Activated CD8-positive, alpha-beta memory T cell treated with anti-CD3 and anti-CD28 coated beads, Interleukin-2, amount 10 ng/mL, durations not matched to agents 7 days and 5 days (primary cell): ENCODE data around the gene RNF149. TPM values are rescaled to one million over a fixed set of nuclear protein-coding genes. Genes with fewer than 3 reads are reported as not detected.
"Not testable (repeated sequence)": the region's sequence is repeated elsewhere in the genome, so short reads cannot be mapped to it uniquely, and the experiment has no call there.

Source experiments
- ATAC-seq: fragments of 150-1000 bp; cut with Tn5 transposase; one replicate; pipeline ENCODE4 v1.10.0; 2021; ENCODE audit warnings: moderate library complexity
- CTCF ChIA-PET: fragments of 350-600 bp; sonication (Branson Sonifier 250); formaldehyde crosslinking; loops from one replicate; lab custom pipeline; 2021; ENCODE audit warnings: antibody characterized with exemption; lab: Charles Lee
- DNase-seq: peaks from one replicate; pipeline ENCODE4 v3.0.0-alpha.2; 2020
- H3K27ac Mint-ChIP-seq: one replicate; pipeline ENCODE4 v1.8.0; 2021; ENCODE audit warnings: mild to moderate bottlenecking, mixed read lengths
- H3K27me3 Mint-ChIP-seq: one replicate; pipeline ENCODE4 v1.8.0; 2021; ENCODE audit warnings: mixed read lengths
- H3K36me3 Mint-ChIP-seq: one replicate; pipeline ENCODE4 v1.8.0; 2021; ENCODE audit warnings: mild to moderate bottlenecking, mixed read lengths
- H3K4me1 Mint-ChIP-seq: one replicate; pipeline ENCODE4 v1.8.0; 2021; ENCODE audit warnings: mixed read lengths
- H3K4me3 Mint-ChIP-seq: one replicate; pipeline ENCODE4 v1.8.0; 2021; ENCODE audit warnings: mild to moderate bottlenecking, moderate library complexity, mixed read lengths
- H3K9me3 Mint-ChIP-seq: one replicate; pipeline ENCODE4 v1.8.0; 2022; ENCODE audit warnings: low read depth, mixed read lengths
- total RNA-seq, 2 experiments: library from RNA; stranded (reverse); gene quantifications; one replicate each; pipeline ENCODE4 v1.2.3, GENCODE V29; 2021

The RNF149 gene
- total RNA-seq, 2 experiments from 2014 or later, result 72.3 to 100 TPM

DNA sequence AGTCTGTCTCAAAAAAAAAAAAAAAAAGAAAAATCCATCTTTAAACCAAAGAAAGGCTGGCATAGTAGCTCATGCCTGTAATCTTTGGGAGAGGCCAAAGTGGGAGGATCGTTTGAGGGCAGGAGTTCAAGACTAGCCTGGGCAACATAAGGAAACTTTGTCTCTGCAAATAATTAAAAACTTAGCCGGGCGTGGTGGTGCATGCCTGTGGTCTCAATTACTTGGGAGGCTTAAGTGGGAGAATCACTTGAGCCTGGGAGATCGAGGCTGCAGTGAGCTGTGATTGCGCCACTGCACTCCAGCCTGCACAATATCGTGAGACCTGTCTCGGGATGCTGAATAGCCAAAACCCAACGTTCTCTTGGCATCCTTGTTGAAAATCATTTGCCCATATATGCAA is 49.7 kb downstream of the RNF149 start:
- CTCF ChIA-PET, result interaction anchor here (1.0 to 1.7 kb wide), 2 partner anchors 83 to 128 kb away, joined by 3 to 4 read pairs; partner anchors contain the start of gene CREG2
- no peak for DNase-seq
- peaks cover 53% of the 10 kb centered on the region for H3K4me1 Mint-ChIP-seq
- H3K27ac Mint-ChIP-seq, result peak overlapping the region; percentile 14
- no peaks in the 10 kb centered on the region for H3K9me3 Mint-ChIP-seq
- no peaks in the 10 kb centered on the region for H3K27me3 Mint-ChIP-seq
- peaks cover 48% of the 10 kb centered on the region for H3K36me3 Mint-ChIP-seq
- no peak for ATAC-seq
- no peak overlapping the region for H3K4me3 Mint-ChIP-seq

DNA sequence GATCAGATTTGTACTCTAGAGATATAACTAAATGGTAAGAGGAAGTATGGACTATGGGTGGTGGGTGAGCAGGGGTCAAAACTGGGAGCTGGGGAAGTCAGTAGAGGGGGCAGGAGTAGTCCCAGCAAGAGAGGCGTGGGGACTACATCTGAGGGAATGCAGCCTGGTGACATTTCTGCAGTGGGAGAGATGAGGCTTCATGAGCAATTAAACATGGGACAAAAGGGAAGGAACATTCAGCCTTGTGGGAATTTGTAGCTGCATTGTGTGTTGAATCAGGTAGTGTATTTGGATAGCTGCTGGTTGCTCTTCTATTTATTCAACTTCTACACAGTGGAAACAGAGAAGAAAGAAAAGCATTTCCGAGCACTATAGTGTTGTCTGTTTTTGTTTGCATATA is 52.2 kb downstream of the RNF149 start:
- DNase-seq, result no peak
- peak overlapping the region; percentile 22 for H3K27ac Mint-ChIP-seq
- no peaks in the 10 kb centered on the region for H3K9me3 Mint-ChIP-seq
- H3K27me3 Mint-ChIP-seq, result no peaks in the 10 kb centered on the region
- no peak for ATAC-seq
- H3K4me3 Mint-ChIP-seq, result no peak overlapping the region
- H3K4me1 Mint-ChIP-seq, result peaks cover 52% of the 10 kb centered on the region
- peaks cover 41% of the 10 kb centered on the region for H3K36me3 Mint-ChIP-seq
- CTCF ChIA-PET, result interaction anchor here (0.8 kb wide), 1 partner anchor 16 kb away, joined by 3 read pairs; no protein-coding TSS in a partner anchor

DNA sequence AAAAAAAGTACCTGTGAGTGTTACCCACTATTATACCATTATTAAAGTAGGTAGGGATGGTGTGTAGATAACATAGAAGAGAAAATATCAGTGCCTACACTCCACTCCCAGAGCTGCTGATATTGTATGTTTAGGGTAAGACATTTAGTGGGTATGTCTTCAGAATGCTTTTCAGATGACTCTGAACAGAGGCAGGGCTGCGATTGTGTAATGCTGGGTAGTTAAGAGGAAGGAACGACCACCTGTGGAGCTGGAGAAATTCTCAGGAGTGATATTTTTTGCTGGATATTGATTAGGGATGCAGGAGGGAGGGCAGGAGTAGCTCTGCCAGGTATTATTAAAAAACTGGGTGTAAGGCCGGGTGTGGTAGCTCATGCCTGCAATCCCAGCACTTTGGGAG is 53.0 kb downstream of the RNF149 start:
- CTCF ChIA-PET, result interaction anchor here (0.6 to 0.8 kb wide), 2 partner anchors 17 to 86 kb away, joined by 3 read pairs; no protein-coding TSS in a partner anchor
- Mint-ChIP-seq H3K4me3 (peak overlapping the region; percentile 5), H3K4me1 (peaks cover 55% of the 10 kb centered on the region), H3K36me3 (peaks cover 39% of the 10 kb centered on the region), H3K27me3 (no peaks in the 10 kb centered on the region), H3K9me3 (no peaks in the 10 kb centered on the region), H3K27ac (no peak overlapping the region)
- DNase-seq (no peak), ATAC-seq (no peak)

DNA sequence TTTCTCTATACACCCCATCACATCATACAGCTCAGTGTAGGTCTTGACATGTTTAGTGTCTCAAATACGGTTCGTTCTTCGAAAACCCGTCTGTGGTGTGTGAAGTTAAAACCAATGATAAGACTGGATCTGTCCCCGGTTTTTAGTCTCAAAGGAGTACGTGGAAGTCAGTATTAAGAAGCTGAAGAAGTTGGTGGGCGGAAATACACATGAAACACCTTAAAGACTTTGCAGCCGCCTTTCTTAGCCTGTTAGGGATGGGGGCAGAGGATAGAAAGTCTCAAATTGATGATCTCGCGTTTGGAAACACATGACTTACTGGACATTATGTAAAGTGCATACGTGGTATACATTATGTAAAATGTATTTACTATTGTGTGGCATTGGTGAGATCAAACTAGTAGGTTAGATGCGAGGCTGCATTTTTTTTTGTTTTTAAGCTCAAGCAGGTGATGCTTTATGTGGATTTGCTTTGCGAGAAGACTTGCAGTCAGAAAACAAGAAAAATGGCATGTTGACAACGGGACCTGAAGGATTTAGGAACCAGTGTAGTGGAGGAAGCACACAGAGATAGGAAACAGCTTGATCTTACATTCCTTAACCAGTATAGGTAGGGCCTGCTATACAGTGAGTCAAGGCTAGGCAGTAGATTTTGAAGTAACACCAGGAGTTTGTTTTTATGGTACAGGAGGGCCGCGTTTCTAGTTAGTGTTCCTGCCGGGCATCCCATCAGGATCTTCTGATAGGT is 54.6 kb downstream of the RNF149 start:
- ATAC-seq, result no peak
- DNase-seq, result no peak
- H3K4me3 Mint-ChIP-seq, result peak overlapping the region; percentile 91
- H3K9me3 Mint-ChIP-seq, result no peaks in the 10 kb centered on the region
- CTCF ChIA-PET, result interaction anchor here (0.8 to 3.7 kb wide), 17 partner anchors 12 to 475 kb away, joined by 3 to 28 read pairs (median 4); partner anchors contain the start of genes RFX8, RNF149 and TBC1D8
- peaks cover 32% of the 10 kb centered on the region for H3K36me3 Mint-ChIP-seq
- H3K4me1 Mint-ChIP-seq, result peaks cover 47% of the 10 kb centered on the region
- H3K27ac Mint-ChIP-seq, result peak overlapping the region; percentile 97
- no peaks in the 10 kb centered on the region for H3K27me3 Mint-ChIP-seq

DNA sequence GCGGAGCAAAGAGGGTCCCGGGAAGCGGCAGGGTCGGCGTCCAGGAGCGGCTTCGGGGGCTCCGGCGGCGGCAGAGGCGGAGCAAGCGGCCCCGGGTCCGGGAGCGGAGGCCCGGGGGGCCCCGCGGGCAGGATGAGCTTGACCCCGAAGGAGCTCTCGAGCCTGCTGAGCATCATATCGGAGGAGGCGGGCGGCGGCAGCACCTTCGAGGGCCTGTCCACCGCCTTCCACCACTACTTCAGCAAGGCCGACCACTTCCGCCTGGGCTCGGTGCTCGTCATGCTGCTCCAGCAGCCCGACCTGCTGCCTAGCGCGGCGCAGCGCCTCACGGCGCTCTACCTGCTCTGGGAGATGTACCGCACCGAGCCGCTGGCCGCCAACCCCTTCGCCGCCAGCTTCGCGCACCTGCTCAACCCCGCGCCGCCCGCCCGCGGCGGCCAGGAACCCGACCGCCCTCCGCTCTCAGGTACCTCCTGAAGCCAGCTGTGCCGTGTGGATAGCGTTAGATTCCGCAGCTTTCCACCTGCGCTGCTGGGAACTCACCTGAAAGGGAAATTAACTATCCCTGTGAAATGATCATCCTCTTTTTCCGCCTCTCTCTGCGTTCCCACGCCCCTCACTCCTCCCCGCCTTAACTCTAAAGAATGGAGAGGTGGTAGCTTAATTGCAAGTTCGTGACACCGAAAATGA is 55.3 kb downstream of the RNF149 start:
- H3K27me3 Mint-ChIP-seq, result no peaks in the 10 kb centered on the region
- peak overlapping the region; percentile 97 for H3K27ac Mint-ChIP-seq
- H3K4me3 Mint-ChIP-seq, result peak overlapping the region; percentile 91
- H3K36me3 Mint-ChIP-seq, result peaks cover 29% of the 10 kb centered on the region
- H3K9me3 Mint-ChIP-seq, result no peaks in the 10 kb centered on the region
- peak; percentile 89 for DNase-seq
- peaks cover 46% of the 10 kb centered on the region for H3K4me1 Mint-ChIP-seq
- CTCF ChIA-PET, result interaction anchor here (0.8 to 4.8 kb wide), 17 partner anchors 12 to 476 kb away, joined by 3 to 28 read pairs (median 5); partner anchors contain the start of genes RFX8, RNF149 and TBC1D8
- ATAC-seq, result peak; percentile 75

DNA sequence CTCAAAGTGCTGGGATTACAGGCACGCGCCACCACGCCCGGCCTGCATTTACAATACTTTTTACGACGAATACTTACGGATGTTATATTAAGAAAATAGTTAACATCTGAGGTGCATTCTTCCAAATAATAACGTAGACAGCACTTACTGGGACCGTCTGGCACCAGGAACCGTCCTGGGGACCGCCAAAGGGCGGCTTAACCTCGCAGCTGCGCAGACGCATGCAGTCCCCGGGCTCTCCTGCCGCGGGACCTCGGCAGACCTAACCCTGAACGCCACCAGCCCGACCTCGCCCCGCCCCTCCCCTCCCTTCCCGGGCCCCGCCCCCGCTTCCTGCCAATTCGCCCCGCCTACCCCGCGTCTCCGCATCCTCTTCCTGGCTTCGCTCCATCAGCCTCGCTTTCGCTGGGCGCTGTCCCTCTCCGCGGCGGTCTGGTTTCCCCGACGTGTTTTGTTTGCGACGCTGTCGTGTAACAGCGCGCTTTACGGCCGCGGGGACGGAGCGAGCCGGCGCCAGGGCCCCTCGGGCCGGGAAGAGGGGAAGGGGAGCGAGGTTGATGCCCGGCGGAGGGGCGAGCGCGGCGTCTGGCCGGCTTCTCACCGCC is 56.0 kb downstream of the RNF149 start, which contains the start of gene CNOT11:
Gene CNOT11, plus strand, starts transcription at position 479 of the 605 bp plus-strand sequence. Its CDS starts 79 bp downstream, at position 558.
- CTCF ChIA-PET, result interaction anchor here (0.9 to 4.8 kb wide), 18 partner anchors 12 to 251 kb away, joined by 3 to 28 read pairs (median 4); partner anchors contain the start of genes RFX8, RNF149 and RPL31
- peaks cover 43% of the 10 kb centered on the region for H3K4me1 Mint-ChIP-seq
- ATAC-seq (peak; percentile 87), DNase-seq (peak; percentile 99)
- H3K27ac Mint-ChIP-seq, result peak within 1 kb of the TSS; percentile 97
- H3K27me3 Mint-ChIP-seq, result no peaks in the 10 kb centered on the region
- H3K36me3 Mint-ChIP-seq, result peaks cover 24% of the 10 kb centered on the region
- peak within 1 kb of the TSS; percentile 91 for H3K4me3 Mint-ChIP-seq
- no peaks in the 10 kb centered on the region for H3K9me3 Mint-ChIP-seq

DNA sequence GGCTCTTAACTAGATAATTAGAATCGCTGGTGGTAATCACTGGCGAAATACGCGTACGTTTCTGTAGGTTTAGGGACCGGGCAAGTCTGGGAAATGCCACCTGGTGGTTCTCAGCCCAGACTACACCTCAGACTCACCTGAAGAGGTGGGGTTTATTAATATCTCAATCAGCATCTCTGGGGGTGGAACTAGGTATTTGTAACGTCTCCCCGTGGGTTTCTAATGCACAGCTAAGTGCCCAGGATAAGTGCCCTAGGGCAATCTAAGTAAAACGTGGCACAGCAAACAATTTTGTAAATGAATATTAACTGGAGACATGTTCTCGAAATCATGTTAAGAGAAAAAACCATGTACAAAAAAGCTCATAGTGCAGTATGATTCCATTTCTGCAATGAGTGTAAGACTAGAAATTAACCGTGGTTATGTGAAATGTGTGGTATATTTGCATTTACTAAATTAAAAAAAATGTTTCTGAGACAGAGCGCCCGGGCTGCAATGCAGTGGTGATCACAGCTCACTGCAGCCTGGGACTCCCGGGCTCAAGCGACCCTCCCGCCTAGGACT is 56.6 kb downstream of the RNF149 start:
- Mint-ChIP-seq H3K4me3 (peak overlapping the region; percentile 91), H3K36me3 (peaks cover 22% of the 10 kb centered on the region), H3K27me3 (no peaks in the 10 kb centered on the region), H3K4me1 (peaks cover 41% of the 10 kb centered on the region), H3K9me3 (no peaks in the 10 kb centered on the region), H3K27ac (peak overlapping the region; percentile 97)
- CTCF ChIA-PET, result interaction anchor here (0.5 to 4.8 kb wide), 13 partner anchors 11 to 250 kb away, joined by 3 to 28 read pairs (median 6); partner anchors contain the start of genes RNF149 and RPL31
- ATAC-seq (peak; percentile 41), DNase-seq (peak; percentile 46)

DNA sequence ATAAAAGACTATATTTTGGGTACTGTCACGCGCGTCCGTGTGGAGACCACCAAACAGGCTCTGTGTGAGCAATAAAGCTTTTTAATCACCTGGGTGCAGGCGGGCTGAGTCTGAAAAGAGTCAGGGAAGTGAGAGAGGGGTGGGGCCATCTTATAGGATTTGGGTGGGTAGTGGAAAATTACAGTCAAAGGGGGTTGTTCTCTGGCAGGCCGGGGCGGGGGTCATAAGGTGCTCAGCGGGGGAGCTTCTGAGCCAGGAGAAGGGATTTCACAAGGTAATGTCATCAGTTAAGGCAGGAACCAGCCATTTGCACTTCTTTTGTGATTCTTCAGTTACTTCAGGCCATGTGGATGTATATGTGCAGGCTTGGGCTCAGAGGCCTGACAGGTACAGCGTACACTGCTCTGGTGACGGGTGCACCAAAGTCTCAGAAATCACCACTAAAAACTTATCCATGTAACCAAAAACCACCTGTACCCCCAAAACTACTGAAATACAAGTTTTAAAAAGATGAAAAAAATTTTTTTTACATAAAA is 57.2 kb downstream of the RNF149 start:
- CTCF ChIA-PET, result interaction anchor here (0.5 to 4.8 kb wide), 8 partner anchors 11 to 249 kb away, joined by 3 to 28 read pairs (median 10); partner anchors contain the start of gene RPL31
- DNase-seq, H3K27me3 Mint-ChIP-seq, H3K27ac Mint-ChIP-seq, H3K4me3 Mint-ChIP-seq, H3K9me3 Mint-ChIP-seq, ATAC-seq: not testable (repeated sequence)
- Mint-ChIP-seq H3K4me1 (peaks cover 36% of the 10 kb centered on the region), H3K36me3 (peaks cover 19% of the 10 kb centered on the region)

DNA sequence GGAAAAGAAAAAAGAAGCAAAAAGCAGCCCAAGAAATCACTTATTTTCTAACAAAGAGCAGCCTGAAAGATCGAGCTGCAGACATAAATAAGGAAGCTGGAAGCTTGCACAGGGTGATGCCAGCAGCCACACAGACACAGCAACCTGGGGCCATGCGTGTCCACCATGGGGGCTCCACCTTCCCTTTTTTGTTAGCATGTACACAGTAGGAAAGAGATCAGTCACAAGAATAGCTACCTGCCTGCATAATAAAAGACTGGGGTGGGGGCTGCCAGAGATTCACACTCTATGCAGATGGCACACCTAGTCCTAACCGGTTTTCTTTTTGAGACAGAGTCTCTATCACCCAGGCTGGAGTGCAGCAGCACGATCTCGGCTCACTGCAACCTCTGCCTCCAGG is 58.7 kb downstream of the RNF149 start:
- CTCF ChIA-PET, result interaction anchor here (4.8 kb wide), 1 partner anchor 9 kb away, joined by 25 read pairs; no protein-coding TSS in a partner anchor
- Mint-ChIP-seq H3K9me3 (no peaks in the 10 kb centered on the region), H3K4me1 (peaks cover 24% of the 10 kb centered on the region), H3K27me3 (no peaks in the 10 kb centered on the region), H3K36me3 (peaks cover 11% of the 10 kb centered on the region), H3K4me3 (no peak overlapping the region), H3K27ac (no peak overlapping the region)
- ATAC-seq (no peak), DNase-seq (no peak)

DNA sequence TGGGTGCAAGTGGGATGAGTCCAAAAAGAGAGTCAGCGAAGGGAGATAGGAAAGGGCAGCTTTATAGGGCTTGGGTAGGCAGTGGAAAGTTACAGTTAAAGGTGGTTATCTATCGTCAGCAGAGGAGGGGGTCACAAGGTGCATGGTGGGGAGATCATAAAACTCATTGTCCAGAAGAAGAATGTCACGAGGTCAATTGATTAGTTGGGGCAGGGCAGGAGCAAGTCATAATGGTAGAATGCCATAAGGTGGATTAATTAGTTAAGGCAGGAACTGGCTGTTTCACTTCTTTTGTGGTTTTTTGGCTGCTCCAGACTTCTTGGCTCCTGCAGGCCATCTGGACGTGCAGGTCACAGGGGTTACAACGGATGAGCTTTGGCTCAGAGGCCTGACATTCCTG is 59.7 kb downstream of the RNF149 start:
- peaks cover 13% of the 10 kb centered on the region for H3K4me1 Mint-ChIP-seq
- CTCF ChIA-PET, result interaction anchor here (4.8 kb wide), 1 partner anchor 8 kb away, joined by 25 read pairs; no protein-coding TSS in a partner anchor
- not testable (repeated sequence) for DNase-seq, ATAC-seq, H3K4me3 Mint-ChIP-seq, H3K27me3 Mint-ChIP-seq, H3K27ac Mint-ChIP-seq, H3K9me3 Mint-ChIP-seq, H3K36me3 Mint-ChIP-seq

DNA sequence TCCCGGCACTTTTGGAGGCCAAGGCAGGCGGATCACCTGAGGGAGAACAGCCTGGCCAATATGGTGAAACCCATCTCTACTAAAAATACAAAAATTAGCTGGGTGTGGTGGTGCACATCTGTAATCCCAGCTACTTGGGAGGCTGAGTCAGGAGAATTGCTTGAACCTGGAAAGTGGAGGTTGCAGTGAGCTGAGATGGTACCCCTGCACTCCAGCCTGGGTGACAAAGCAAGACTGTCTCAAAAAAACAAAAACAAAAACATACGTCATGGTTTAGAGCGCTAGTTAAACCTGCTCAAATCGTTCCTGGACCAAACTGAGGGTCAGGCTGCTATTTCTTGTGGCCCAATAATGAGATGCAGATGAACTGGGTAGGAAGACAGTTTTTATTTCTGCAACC is 63.0 kb downstream of the RNF149 start:
- H3K27ac Mint-ChIP-seq, H3K4me3 Mint-ChIP-seq, H3K36me3 Mint-ChIP-seq, DNase-seq, H3K9me3 Mint-ChIP-seq, H3K27me3 Mint-ChIP-seq, ATAC-seq, H3K4me1 Mint-ChIP-seq: not testable (repeated sequence)
- CTCF ChIA-PET, result interaction anchor here (1.2 kb wide), 1 partner anchor 42 kb away, joined by 5 read pairs; no protein-coding TSS in a partner anchor

DNA sequence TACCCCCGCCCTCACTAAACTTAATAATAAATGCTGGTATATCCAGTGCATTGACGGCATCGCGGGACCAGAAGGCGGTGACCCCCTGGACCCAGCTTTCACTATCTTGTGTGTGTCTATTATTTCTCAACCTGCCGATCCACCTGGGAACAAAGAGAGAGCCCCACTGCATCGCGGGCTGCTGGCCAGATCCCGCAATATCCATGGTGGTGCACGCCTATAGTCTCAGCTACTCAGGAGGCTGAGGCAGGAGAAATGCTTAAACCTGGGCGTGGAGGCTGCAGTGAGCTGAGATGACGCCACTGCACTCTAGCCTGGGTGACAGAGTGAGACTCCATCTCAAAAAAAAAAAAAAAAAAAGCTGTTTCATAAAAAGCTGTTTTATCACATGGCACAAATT is 63.6 kb downstream of the RNF149 start:
- H3K4me3 Mint-ChIP-seq, H3K9me3 Mint-ChIP-seq, H3K36me3 Mint-ChIP-seq, H3K27me3 Mint-ChIP-seq, H3K27ac Mint-ChIP-seq, DNase-seq, H3K4me1 Mint-ChIP-seq, ATAC-seq: not testable (repeated sequence)
- CTCF ChIA-PET, result interaction anchor here (1.2 kb wide), 1 partner anchor 42 kb away, joined by 5 read pairs; no protein-coding TSS in a partner anchor
